Measurements from ENCODE around the gene PRODH.
"Not testable (repeated sequence)": the region's sequence is repeated elsewhere in the genome, so short reads cannot be mapped to it uniquely, and the experiment has no call there.

The PRODH gene

GRCh38 chr22:18954303-18954989, 18.4 kb upstream of the PRODH start:
- peak; percentile 7 for DNase-seq (ENCODE audit: low read depth)

GRCh38 chr22:18953128-18953527, 17.0 kb upstream of the PRODH start:
- not testable (repeated sequence) for DNase-seq (ENCODE audit: low read depth)

- DNase-seq (ENCODE audit: low read depth), result no peak
Measured at GRCh38 chr22:18952022-18952421, 15.9 kb upstream of the PRODH start.

- DNase-seq (ENCODE audit: low read depth), result no peak
Measured at GRCh38 chr22:18950141-18950540, 14.0 kb upstream of the PRODH start.

- no peak for DNase-seq (ENCODE audit: low read depth)
Measured at GRCh38 chr22:18947905-18948304, 11.8 kb upstream of the PRODH start.

- not testable (repeated sequence) for DNase-seq (ENCODE audit: low read depth)
Measured at GRCh38 chr22:18947105-18947504, 11.0 kb upstream of the PRODH start.

- not testable (repeated sequence) for DNase-seq (ENCODE audit: low read depth)
Measured at GRCh38 chr22:18938691-18939090, 2.6 kb upstream of the PRODH start.

GRCh38 chr22:18934688-18935087, 1.4 kb downstream of the PRODH start:
- DNase-seq (ENCODE audit: low read depth), result not testable (repeated sequence)

GRCh38 chr22:18933914-18934313, 2.2 kb downstream of the PRODH start:
- DNase-seq (ENCODE audit: low read depth), result no peak

- no peak for DNase-seq (ENCODE audit: low read depth)
Measured at GRCh38 chr22:18931905-18932652, 4.0 kb downstream of the PRODH start.

- no peak for DNase-seq (ENCODE audit: low read depth)
Measured at GRCh38 chr22:18929459-18929858, 6.6 kb downstream of the PRODH start.

GRCh38 chr22:18927573-18927972, 8.5 kb downstream of the PRODH start:
- DNase-seq (ENCODE audit: low read depth), result no peak

- no peak for DNase-seq (ENCODE audit: low read depth)
Measured at GRCh38 chr22:18927020-18927419, 9.1 kb downstream of the PRODH start.

- DNase-seq (ENCODE audit: low read depth), result no peak
Measured at GRCh38 chr22:18925368-18926064, 10.6 kb downstream of the PRODH start.

- not testable (repeated sequence) for DNase-seq (ENCODE audit: low read depth)
Measured at GRCh38 chr22:18920257-18920902, 15.7 kb downstream of the PRODH start.

GRCh38 chr22:18917818-18918217, 18.3 kb downstream of the PRODH start:
- not testable (repeated sequence) for DNase-seq (ENCODE audit: low read depth)

- not testable (repeated sequence) for DNase-seq (ENCODE audit: low read depth)
Measured at GRCh38 chr22:18915550-18915949, 20.5 kb downstream of the PRODH start.

GRCh38 chr22:18914558-18914957, 21.5 kb downstream of the PRODH start:
- DNase-seq (ENCODE audit: low read depth), result not testable (repeated sequence)

GRCh38 chr22:18912264-18912946, 23.7 kb downstream of the PRODH start:
- DNase-seq (ENCODE audit: low read depth), result not testable (repeated sequence)

- DNase-seq (ENCODE audit: low read depth), result not testable (repeated sequence)
Measured at GRCh38 chr22:18911535-18911934, 24.6 kb downstream of the PRODH start.

- no peak for DNase-seq (ENCODE audit: low read depth)
Measured at GRCh38 chr22:18909556-18909955, 26.5 kb downstream of the PRODH start.

GRCh38 chr22:18906896-18907295, 29.2 kb downstream of the PRODH start:
- no peak for DNase-seq (ENCODE audit: low read depth)

All from GM04504 (cell line).